Breast epithelium (tissue), 4 donors: ENCODE measurements around the gene ATP5PO. TPM values are rescaled to one million over a fixed set of nuclear protein-coding genes. Genes with fewer than 3 reads are reported as not detected.

Experiments
- DNase-seq, 2 donors: peaks; one replicate each; pipeline ENCODE4 v3.0.0-alpha.2; 2019; ENCODE audit warnings: low spot score in 2 of 2
- H3K27ac ChIP-seq, 2 donors: fragments of 200-600 bp; sonication (generic) in 1 of 2; one replicate each; pipeline ENCODE4 v1.5.1; 2016 to 2019; ENCODE audit warnings: mild to moderate bottlenecking in 1 of 2
- H3K27me3 ChIP-seq, 2 donors: fragments of 200-600 bp; sonication (generic) in 1 of 2; one replicate each; pipeline versions ENCODE4 v1.5.1 to v1.6.0; 2017 to 2019; ENCODE audit warnings: control low read depth in 1 of 2, mild to moderate bottlenecking in 1 of 2
- H3K36me3 ChIP-seq: fragments of 200-600 bp; one replicate; pipeline ENCODE4 v1.5.1; 2019
- H3K4me1 ChIP-seq, 2 donors: fragments of 200-600 bp; sonication (generic); one replicate each; pipeline ENCODE4 v1.5.1; 2016 to 2019; ENCODE audit warnings: control low read depth in 1 of 2
- H3K4me3 ChIP-seq, 3 donors: fragments of 200-600 bp; sonication (generic); 1 replicate in 2 of 3; 2 replicates in 1 of 3; pipeline ENCODE4 v1.5.1; 2016 to 2019; ENCODE audit warnings: mild to moderate bottlenecking in 3 of 3, moderate library complexity in 2 of 3
- H3K9me3 ChIP-seq, 2 donors: fragments of 200-600 bp; sonication (generic) in 1 of 2; one replicate each; pipeline ENCODE4 v1.5.1; 2016 to 2019; ENCODE audit warnings: control low read depth in 1 of 2
- POLR2A ChIP-seq: fragments of 450-650 bp; IDR thresholded peaks from one replicate; pipeline ENCODE4 v1.6.1; 2016; ENCODE audit warnings: antibody characterized with exemption, mild to moderate bottlenecking, moderate library complexity
- POLR2AphosphoS5 ChIP-seq, 3 donors: sonication (generic); formaldehyde crosslinking; IDR thresholded peaks; one replicate each; pipeline ENCODE4 v1.6.1; 2017; ENCODE audit warnings: antibody characterized with exemption in 3 of 3
- intact Hi-C: fragments of 100-400 bp; cut with DNase I; formaldehyde crosslinking; loops from one replicate; pipeline ENCODE4 v1.15.1; 2023; ENCODE audit warnings: low total_unique reads
- total RNA-seq, 3 donors: library from RNA; depleted of rRNA; stranded (reverse); fragments of >200 nt; gene quantifications; one replicate each; pipeline ENCODE4 v1.1.0, GENCODE V29; 2016
- TF ChIP-seq, protein P1 (sequence below), 3 donors: fragments of 450-650 bp; IDR thresholded peaks; one replicate each; pipeline ENCODE4 v1.5.1; 2016 to 2017; ENCODE audit warnings: antibody characterized with exemption in 3 of 3, mild to moderate bottlenecking in 3 of 3, moderate library complexity in 3 of 3

The ATP5PO gene
- total RNA-seq, 3 donors from 2014 or later: 161 to 234 (median 170) TPM

DNA sequence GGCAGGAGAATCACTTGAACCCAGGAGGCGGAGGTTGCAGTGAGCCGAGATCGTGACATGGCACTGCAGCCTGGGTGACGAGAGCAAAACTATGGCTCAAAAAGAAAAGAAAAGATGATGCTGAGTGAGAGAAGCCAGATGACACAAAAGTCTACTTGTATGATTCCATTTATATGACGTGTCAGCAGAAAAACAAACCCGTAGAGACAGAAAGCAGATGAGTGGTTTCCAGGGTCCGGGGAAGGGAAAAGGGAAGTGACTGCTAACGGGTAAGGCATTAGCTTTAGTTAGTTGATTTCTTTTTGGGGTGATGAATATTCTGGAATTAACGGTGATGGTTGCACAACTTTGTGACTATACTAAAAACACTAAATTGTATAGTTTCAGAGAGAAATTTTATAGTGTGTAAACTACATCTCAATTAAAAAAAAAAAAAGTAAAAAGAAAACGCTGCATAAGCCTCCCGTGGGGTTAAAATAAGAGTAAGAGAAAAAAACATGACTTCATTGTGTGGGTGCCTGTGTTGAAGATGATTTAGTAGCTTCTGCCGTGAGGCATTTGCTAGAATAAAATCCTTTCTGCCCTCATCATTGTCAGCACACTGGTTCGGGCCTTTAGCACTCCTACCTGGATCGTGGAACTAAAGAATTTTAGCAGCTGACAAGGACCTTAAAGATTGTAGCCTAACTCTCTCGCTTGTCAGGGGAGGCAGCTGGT, 24.7 kb upstream of the ATP5PO start:
- H3K4me3 ChIP-seq: no peak overlapping the region
- TF ChIP-seq POLR2A (no peak), POLR2AphosphoS5 (IDR thresholded peaks at IDR 0.05) (no peak)
- TF ChIP-seq, protein P1, sequence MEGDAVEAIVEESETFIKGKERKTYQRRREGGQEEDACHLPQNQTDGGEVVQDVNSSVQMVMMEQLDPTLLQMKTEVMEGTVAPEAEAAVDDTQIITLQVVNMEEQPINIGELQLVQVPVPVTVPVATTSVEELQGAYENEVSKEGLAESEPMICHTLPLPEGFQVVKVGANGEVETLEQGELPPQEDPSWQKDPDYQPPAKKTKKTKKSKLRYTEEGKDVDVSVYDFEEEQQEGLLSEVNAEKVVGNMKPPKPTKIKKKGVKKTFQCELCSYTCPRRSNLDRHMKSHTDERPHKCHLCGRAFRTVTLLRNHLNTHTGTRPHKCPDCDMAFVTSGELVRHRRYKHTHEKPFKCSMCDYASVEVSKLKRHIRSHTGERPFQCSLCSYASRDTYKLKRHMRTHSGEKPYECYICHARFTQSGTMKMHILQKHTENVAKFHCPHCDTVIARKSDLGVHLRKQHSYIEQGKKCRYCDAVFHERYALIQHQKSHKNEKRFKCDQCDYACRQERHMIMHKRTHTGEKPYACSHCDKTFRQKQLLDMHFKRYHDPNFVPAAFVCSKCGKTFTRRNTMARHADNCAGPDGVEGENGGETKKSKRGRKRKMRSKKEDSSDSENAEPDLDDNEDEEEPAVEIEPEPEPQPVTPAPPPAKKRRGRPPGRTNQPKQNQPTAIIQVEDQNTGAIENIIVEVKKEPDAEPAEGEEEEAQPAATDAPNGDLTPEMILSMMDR (IDR thresholded peaks at IDR 0.05): no peak
- H3K27ac ChIP-seq: peak overlapping the region in 1 of 2 donors; percentile 53
- intact Hi-C loops: no loop called here
- no peaks in the 10 kb centered on the region for H3K9me3 ChIP-seq
- no peaks in the 10 kb centered on the region for H3K27me3 ChIP-seq
- no peak for DNase-seq
- no peaks in the 10 kb centered on the region for H3K4me1 ChIP-seq
- H3K36me3 ChIP-seq: no peaks in the 10 kb centered on the region

DNA sequence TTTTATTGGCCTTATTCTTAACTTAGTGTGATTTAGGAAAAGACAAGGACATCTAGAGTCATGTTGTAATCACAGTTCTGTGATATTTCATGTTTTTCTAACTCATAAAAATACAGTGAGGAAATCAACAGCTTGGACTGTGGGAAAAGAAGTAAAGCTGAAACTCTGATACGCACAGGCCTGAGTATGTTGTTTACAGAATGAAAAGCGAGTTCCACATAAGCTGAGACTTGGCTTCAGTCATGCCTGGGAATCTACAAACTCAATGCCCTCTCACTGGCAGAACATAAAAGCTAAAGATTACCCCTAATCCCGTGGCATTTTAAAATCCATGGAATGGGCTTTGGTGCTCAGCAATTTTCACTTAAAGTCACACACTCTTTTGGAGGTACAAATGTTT, 23.6 kb upstream of the ATP5PO start:
- intact Hi-C loops: loop anchor here (10.0 kb wide), 1 partner anchor 156 kb away; no protein-coding TSS in a partner anchor
- Histone ChIP-seq H3K4me1 (no peaks in the 10 kb centered on the region), H3K9me3 (no peaks in the 10 kb centered on the region), H3K4me3 (no peak overlapping the region), H3K27ac (no peak overlapping the region), H3K36me3 (no peaks in the 10 kb centered on the region), H3K27me3 (no peaks in the 10 kb centered on the region)
- DNase-seq: no peak
- no peak for TF ChIP-seq POLR2AphosphoS5 (IDR thresholded peaks at IDR 0.05)
- no peak for TF ChIP-seq POLR2A
- TF ChIP-seq, protein P1 (IDR thresholded peaks at IDR 0.05): no peak

DNA sequence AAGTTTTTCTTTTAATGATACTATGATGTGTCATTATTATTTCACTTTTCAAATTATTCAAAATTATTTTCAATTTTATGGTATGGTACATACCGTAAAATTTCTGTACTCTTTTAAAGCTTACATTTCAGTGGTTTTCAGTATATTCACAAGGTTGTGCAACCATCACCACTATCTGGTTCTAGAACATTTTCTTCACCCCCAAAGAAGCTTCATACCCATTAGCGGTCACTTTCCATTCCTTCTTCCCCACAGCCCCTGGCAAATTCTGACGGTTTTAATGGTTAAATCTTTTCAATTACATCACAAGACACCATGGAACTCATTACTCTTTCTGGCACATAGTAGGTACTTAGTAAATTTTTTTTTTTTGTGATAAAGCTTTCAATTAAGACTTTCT, 22.8 kb upstream of the ATP5PO start:
- intact Hi-C loops: loop anchor here (10.0 kb wide), 1 partner anchor 156 kb away; no protein-coding TSS in a partner anchor
- Histone ChIP-seq H3K27me3 (no peaks in the 10 kb centered on the region), H3K36me3 (no peaks in the 10 kb centered on the region), H3K4me1 (no peaks in the 10 kb centered on the region), H3K9me3 (no peaks in the 10 kb centered on the region), H3K27ac (no peak overlapping the region), H3K4me3 (no peak overlapping the region)
- DNase-seq: no peak
- TF ChIP-seq POLR2A (no peak), POLR2AphosphoS5 (IDR thresholded peaks at IDR 0.05) (no peak)
- TF ChIP-seq, protein P1 (IDR thresholded peaks at IDR 0.05): no peak

DNA sequence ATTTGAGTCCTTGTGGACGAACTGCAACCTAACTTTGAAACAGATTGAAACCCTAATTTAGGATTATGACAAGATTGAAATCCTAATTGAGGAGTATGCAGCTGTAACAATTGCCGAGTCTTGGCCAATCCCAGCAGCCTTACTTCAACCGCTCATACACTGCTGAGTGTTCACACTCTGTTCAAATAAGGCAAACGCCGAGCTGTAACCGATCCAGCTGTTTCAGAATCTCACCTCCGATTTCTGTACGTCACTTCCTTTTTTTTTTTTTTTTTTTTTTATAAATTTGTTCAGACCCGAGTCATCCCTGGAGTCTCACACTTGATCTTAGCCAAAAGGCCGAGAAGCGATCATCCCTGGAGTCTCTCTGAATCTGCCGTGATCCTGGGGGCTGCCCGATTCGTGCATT, 22.3 kb upstream of the ATP5PO start:
- Histone ChIP-seq H3K27me3 (no peaks in the 10 kb centered on the region), H3K9me3 (no peaks in the 10 kb centered on the region), H3K27ac (no peak overlapping the region), H3K4me3 (no peak overlapping the region), H3K36me3 (no peaks in the 10 kb centered on the region), H3K4me1 (no peaks in the 10 kb centered on the region)
- intact Hi-C loops: loop anchor here (10.0 kb wide), 1 partner anchor 157 kb away; no protein-coding TSS in a partner anchor
- TF ChIP-seq POLR2AphosphoS5 (IDR thresholded peaks at IDR 0.05) (no peak), POLR2A (no peak)
- TF ChIP-seq, protein P1 (IDR thresholded peaks at IDR 0.05): no peak
- no peak for DNase-seq

DNA sequence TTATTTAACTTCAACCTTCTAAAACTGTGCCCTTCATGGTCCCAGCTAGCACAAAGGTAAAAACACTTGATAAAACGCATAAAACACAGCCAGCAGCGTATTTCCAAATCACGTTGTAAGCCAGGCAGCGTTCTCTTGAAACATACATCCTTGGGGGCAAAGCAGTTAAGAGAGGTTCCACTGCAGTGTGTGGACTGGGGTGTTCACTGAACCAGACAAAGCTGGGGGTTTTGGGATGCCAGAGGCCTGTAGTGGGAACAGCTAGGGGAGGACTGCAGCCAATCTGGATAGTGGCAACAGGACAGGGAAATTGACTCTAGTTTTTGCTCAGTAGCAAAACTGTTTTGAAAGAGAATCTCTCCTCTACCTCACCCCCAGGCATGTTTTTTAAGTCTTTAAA, 21.5 kb upstream of the ATP5PO start:
- Histone ChIP-seq H3K36me3 (no peaks in the 10 kb centered on the region), H3K27ac (peak overlapping the region; percentile 13 to 48), H3K27me3 (no peaks in the 10 kb centered on the region), H3K9me3 (no peaks in the 10 kb centered on the region), H3K4me1 (peaks cover 0 to 6% of the 10 kb centered on the region in 2 donors), H3K4me3 (no peak overlapping the region)
- intact Hi-C loops: loop anchor here (10.0 kb wide), 1 partner anchor 158 kb away; no protein-coding TSS in a partner anchor
- DNase-seq: no peak
- TF ChIP-seq POLR2AphosphoS5 (IDR thresholded peaks at IDR 0.05): no peak
- TF ChIP-seq, protein P1 (IDR thresholded peaks at IDR 0.05): no peak
- TF ChIP-seq POLR2A: no peak
